ENCODE measurements around the gene HSD17B1. TPM values are rescaled to one million over a fixed set of nuclear protein-coding genes. Genes with fewer than 3 reads are reported as not detected.
A peak's percentile ranks its signal among the peaks of the same experiment; 100 is the strongest.
"Not testable (repeated sequence)": the region's sequence is repeated elsewhere in the genome, so short reads cannot be mapped to it uniquely, and the experiment has no call there.

HSD17B1 gene
- total RNA-seq, 1 donor from 2014 or later = 1.5 TPM

- H3K27ac ChIP-seq (ENCODE audit: low read depth, low read length) = no peak overlapping the region
- no peaks in the 10 kb centered on the region for H3K27me3 ChIP-seq (ENCODE audit: insufficient read depth, low read length)
- no peaks in the 10 kb centered on the region for H4K20me1 ChIP-seq (ENCODE audit: insufficient read depth, low read length)
- H3K36me3 Mint-ChIP-seq (ENCODE audit: low read depth, unreplicated experiment) = peaks cover 14% of the 10 kb centered on the region
- H3K4me1 ChIP-seq (ENCODE audit: insufficient read depth, low read length) = peaks cover 11% of the 10 kb centered on the region
- no peak overlapping the region for H2AFZ ChIP-seq (ENCODE audit: low read depth, low read length)
- TF ChIP-seq EZH2 (IDR thresholded peaks at IDR 0.05; ENCODE audit: insufficient read depth, low read length) (no peak), CTCF (IDR thresholded peaks at IDR 0.05; ENCODE audit: insufficient read depth, low read depth, low read length) (no peak)
- FAIRE-seq = no peak
- H3K27ac Mint-ChIP-seq (ENCODE audit: unreplicated experiment) = no peak overlapping the region
- peaks cover 11% of the 10 kb centered on the region for H3K79me2 ChIP-seq (ENCODE audit: insufficient read depth, low read length)
- no peak overlapping the region for H3K9ac ChIP-seq (ENCODE audit: low read length)
- no peak overlapping the region for H3K4me2 ChIP-seq (ENCODE audit: low read length)
- DNase-seq (ENCODE audit: low read depth) = no peak
- no peaks in the 10 kb centered on the region for H3K9me3 ChIP-seq (ENCODE audit: insufficient read depth, low read depth, low read length)
- no peak overlapping the region for H3K4me3 Mint-ChIP-seq (ENCODE audit: unreplicated experiment)
- H3K9me3 Mint-ChIP-seq (ENCODE audit: unreplicated experiment) = no peaks in the 10 kb centered on the region
- no peaks in the 10 kb centered on the region for H3K27me3 Mint-ChIP-seq (ENCODE audit: low read depth, unreplicated experiment)
- H3K4me1 Mint-ChIP-seq (ENCODE audit: low read depth, unreplicated experiment) = peaks cover 11% of the 10 kb centered on the region
- H3K36me3 ChIP-seq (ENCODE audit: insufficient read depth, low read length) = no peaks in the 10 kb centered on the region
- H3K4me3 ChIP-seq (ENCODE audit: insufficient read depth, low read depth, low read length) = no peak overlapping the region
These were observed 14.2 kb upstream of the HSD17B1 start for GRCh38 chr17:42538482-42538881.

GRCh38 chr17:42540558-42540957, 12.2 kb upstream of the HSD17B1 start:
- H3K4me3 ChIP-seq (ENCODE audit: insufficient read depth, low read depth, low read length); H3K27ac ChIP-seq (ENCODE audit: low read depth, low read length); H3K27me3 ChIP-seq (ENCODE audit: insufficient read depth, low read length); H3K4me1 Mint-ChIP-seq (ENCODE audit: low read depth, unreplicated experiment); H2AFZ ChIP-seq (ENCODE audit: low read depth, low read length); FAIRE-seq; H3K36me3 ChIP-seq (ENCODE audit: insufficient read depth, low read length); H4K20me1 ChIP-seq (ENCODE audit: insufficient read depth, low read length); H3K9me3 ChIP-seq (ENCODE audit: insufficient read depth, low read depth, low read length); H3K9ac ChIP-seq (ENCODE audit: low read length); H3K4me3 Mint-ChIP-seq (ENCODE audit: unreplicated experiment); H3K9me3 Mint-ChIP-seq (ENCODE audit: unreplicated experiment); H3K27me3 Mint-ChIP-seq (ENCODE audit: low read depth, unreplicated experiment); H3K4me1 ChIP-seq (ENCODE audit: insufficient read depth, low read length); H3K4me2 ChIP-seq (ENCODE audit: low read length); DNase-seq (ENCODE audit: low read depth); H3K27ac Mint-ChIP-seq (ENCODE audit: unreplicated experiment): not testable (repeated sequence)
- H3K79me2 ChIP-seq (ENCODE audit: insufficient read depth, low read length) = peaks cover 11% of the 10 kb centered on the region
- H3K36me3 Mint-ChIP-seq (ENCODE audit: low read depth, unreplicated experiment) = peaks cover 14% of the 10 kb centered on the region

- H3K9me3 Mint-ChIP-seq (ENCODE audit: unreplicated experiment) = no peaks in the 10 kb centered on the region
- H3K27ac Mint-ChIP-seq (ENCODE audit: unreplicated experiment) = peak overlapping the region; percentile 62
- no peaks in the 10 kb centered on the region for H3K27me3 ChIP-seq (ENCODE audit: insufficient read depth, low read length)
- no peaks in the 10 kb centered on the region for H3K9me3 ChIP-seq (ENCODE audit: insufficient read depth, low read depth, low read length)
- H3K9ac ChIP-seq (ENCODE audit: low read length) = no peak overlapping the region
- H3K27me3 Mint-ChIP-seq (ENCODE audit: low read depth, unreplicated experiment) = no peaks in the 10 kb centered on the region
- DNase-seq (ENCODE audit: low read depth) (no peak), FAIRE-seq (no peak)
- no peak overlapping the region for H3K4me2 ChIP-seq (ENCODE audit: low read length)
- H3K36me3 ChIP-seq (ENCODE audit: insufficient read depth, low read length) = no peaks in the 10 kb centered on the region
- no peak overlapping the region for H3K4me3 Mint-ChIP-seq (ENCODE audit: unreplicated experiment)
- H3K36me3 Mint-ChIP-seq (ENCODE audit: low read depth, unreplicated experiment) = peaks cover 14% of the 10 kb centered on the region
- H2AFZ ChIP-seq (ENCODE audit: low read depth, low read length) = no peak overlapping the region
- H3K4me1 Mint-ChIP-seq (ENCODE audit: low read depth, unreplicated experiment) = peaks cover 11% of the 10 kb centered on the region
- peaks cover 11% of the 10 kb centered on the region for H3K79me2 ChIP-seq (ENCODE audit: insufficient read depth, low read length)
- no peak for TF ChIP-seq CTCF (IDR thresholded peaks at IDR 0.05; ENCODE audit: insufficient read depth, low read depth, low read length)
- TF ChIP-seq EZH2 (IDR thresholded peaks at IDR 0.05; ENCODE audit: insufficient read depth, low read length) = no peak
- peaks cover 5% of the 10 kb centered on the region for H3K4me1 ChIP-seq (ENCODE audit: insufficient read depth, low read length)
- H4K20me1 ChIP-seq (ENCODE audit: insufficient read depth, low read length) = no peaks in the 10 kb centered on the region
- H3K27ac ChIP-seq (ENCODE audit: low read depth, low read length) = no peak overlapping the region
- H3K4me3 ChIP-seq (ENCODE audit: insufficient read depth, low read depth, low read length) = no peak overlapping the region
These were observed 11.5 kb upstream of the HSD17B1 start for GRCh38 chr17:42541041-42541833.

Data from astrocyte (in vitro differentiated cells and primary cell).